GM19467 (cell line): ENCODE measurements around the gene AMH.
A peak's percentile ranks its signal among the peaks of the same experiment; 100 is the strongest.
"Not testable (repeated sequence)": the region's sequence is repeated elsewhere in the genome, so short reads cannot be mapped to it uniquely, and the experiment has no call there.

Source experiments
- ATAC-seq: cut with Tn5 transposase; IDR thresholded peaks from one replicate; pipeline ENCODE4 v1.9.1; 2021; ENCODE audit warnings: mild to moderate bottlenecking, moderate library complexity; ENCODE audit not compliant: unreplicated experiment

The AMH gene

GRCh38 chr19:2268480-2268830, 19.3 kb downstream of the AMH start:
- ATAC-seq = no peak

GRCh38 chr19:2268861-2269243, 19.7 kb downstream of the AMH start:
- no peak for ATAC-seq

- peak; percentile 46 for ATAC-seq
Observed at GRCh38 chr19:2269244-2270156, 20.4 kb downstream of the AMH start.

- ATAC-seq = no peak
Observed at GRCh38 chr19:2270157-2270422, 21.0 kb downstream of the AMH start.

- no peak for ATAC-seq
Observed at GRCh38 chr19:2270423-2271233, 21.5 kb downstream of the AMH start.

- ATAC-seq = no peak
Observed at GRCh38 chr19:2271234-2272103, 22.3 kb downstream of the AMH start.

GRCh38 chr19:2273356-2274184, 24.4 kb downstream of the AMH start:
- ATAC-seq = peak; percentile 28

- ATAC-seq = no peak
Observed at GRCh38 chr19:2274185-2274711, 25.1 kb downstream of the AMH start.

- ATAC-seq = no peak
Observed at GRCh38 chr19:2274931-2275535, 25.9 kb downstream of the AMH start.

- no peak for ATAC-seq
Observed at GRCh38 chr19:2275588-2276428, 26.7 kb downstream of the AMH start.

GRCh38 chr19:2276429-2276986, 27.4 kb downstream of the AMH start:
- no peak for ATAC-seq

GRCh38 chr19:2277138-2277537, 28.0 kb downstream of the AMH start:
- no peak for ATAC-seq

- no peak for ATAC-seq
Observed at GRCh38 chr19:2278459-2279158, 29.5 kb downstream of the AMH start.

- ATAC-seq = no peak
Observed at GRCh38 chr19:2280633-2281264, 31.6 kb downstream of the AMH start.

GRCh38 chr19:2281265-2282061, 32.3 kb downstream of the AMH start:
- ATAC-seq = not testable (repeated sequence)

- ATAC-seq = no peak
Observed at GRCh38 chr19:2282062-2282861, 33.1 kb downstream of the AMH start, which contains the start of gene PEAK3. Gene PEAK3 (minus strand): TSS chr19:2282175. CDS start chr19:2280931, 1,244 bp downstream.
